Esophagus (tissue), 2 donors: Measurements from ENCODE around the gene RASA3. TPM values are rescaled to one million over a fixed set of nuclear protein-coding genes. Genes with fewer than 3 reads are reported as not detected.
"Not testable (repeated sequence)": the region's sequence is repeated elsewhere in the genome, so short reads cannot be mapped to it uniquely, and the experiment has no call there.

Source experiments
- H3K27ac ChIP-seq, 2 donors: one replicate each; pipeline ENCODE4 v1.5.1; 2013; ENCODE audit warnings: low read depth in 2 of 2, mild to moderate bottlenecking in 2 of 2, inconsistent platforms in 1 of 2, low read length in 1 of 2, moderate library complexity in 1 of 2
- H3K27me3 ChIP-seq, 2 donors: one replicate each; pipeline ENCODE4 v1.6.1; 2013; ENCODE audit warnings: low read length in 2 of 2, control low read depth in 1 of 2, mild to moderate bottlenecking in 1 of 2; ENCODE audit not compliant: insufficient read depth in 2 of 2, control insufficient read depth in 1 of 2
- H3K36me3 ChIP-seq, 2 donors: one replicate each; pipeline ENCODE4 v1.6.1; 2013; ENCODE audit warnings: low read length in 1 of 2; ENCODE audit not compliant: control insufficient read depth in 2 of 2, insufficient read depth in 2 of 2
- H3K4me1 ChIP-seq, 2 donors: one replicate each; pipeline ENCODE4 v1.6.1; 2013; ENCODE audit warnings: low read length in 1 of 2; ENCODE audit not compliant: control insufficient read depth in 2 of 2, insufficient read depth in 2 of 2
- H3K4me3 ChIP-seq, 2 donors: one replicate each; pipeline ENCODE4 v1.5.1; 2013; ENCODE audit warnings: low read length in 2 of 2, mild to moderate bottlenecking in 2 of 2, low read depth in 1 of 2, moderate library complexity in 1 of 2
- H3K9me3 ChIP-seq, 2 donors: one replicate each; pipeline ENCODE4 v1.6.1; 2013; ENCODE audit warnings: mild to moderate bottlenecking in 2 of 2, low read depth in 1 of 2, low read length in 1 of 2, moderate library complexity in 1 of 2; ENCODE audit not compliant: control insufficient read depth in 2 of 2, insufficient read depth in 1 of 2
- WGBS, 2 donors: extraction: QIAGEN DNeasy Blood & Tissue Kit; methylation state at CpG; one replicate each; pipeline ENCODE4 v1.1.7; 2013; 5-methylcytosine and 5-hydroxymethylcytosine counted together
- polyA plus RNA-seq, 2 donors: library from polyadenylated mRNA; stranded (reverse); fragments of 200-250 nt; gene quantifications; one replicate each; pipeline ENCODE4 v1.2.3, GENCODE V29; 2013
- donor health status: healthy with polysubstance abuse.
- donor health status: Bipolar disorder and iron deficiency.

The RASA3 gene
- polyA plus RNA-seq, 2 donors, result 1.5 to 1.8 TPM

DNA sequence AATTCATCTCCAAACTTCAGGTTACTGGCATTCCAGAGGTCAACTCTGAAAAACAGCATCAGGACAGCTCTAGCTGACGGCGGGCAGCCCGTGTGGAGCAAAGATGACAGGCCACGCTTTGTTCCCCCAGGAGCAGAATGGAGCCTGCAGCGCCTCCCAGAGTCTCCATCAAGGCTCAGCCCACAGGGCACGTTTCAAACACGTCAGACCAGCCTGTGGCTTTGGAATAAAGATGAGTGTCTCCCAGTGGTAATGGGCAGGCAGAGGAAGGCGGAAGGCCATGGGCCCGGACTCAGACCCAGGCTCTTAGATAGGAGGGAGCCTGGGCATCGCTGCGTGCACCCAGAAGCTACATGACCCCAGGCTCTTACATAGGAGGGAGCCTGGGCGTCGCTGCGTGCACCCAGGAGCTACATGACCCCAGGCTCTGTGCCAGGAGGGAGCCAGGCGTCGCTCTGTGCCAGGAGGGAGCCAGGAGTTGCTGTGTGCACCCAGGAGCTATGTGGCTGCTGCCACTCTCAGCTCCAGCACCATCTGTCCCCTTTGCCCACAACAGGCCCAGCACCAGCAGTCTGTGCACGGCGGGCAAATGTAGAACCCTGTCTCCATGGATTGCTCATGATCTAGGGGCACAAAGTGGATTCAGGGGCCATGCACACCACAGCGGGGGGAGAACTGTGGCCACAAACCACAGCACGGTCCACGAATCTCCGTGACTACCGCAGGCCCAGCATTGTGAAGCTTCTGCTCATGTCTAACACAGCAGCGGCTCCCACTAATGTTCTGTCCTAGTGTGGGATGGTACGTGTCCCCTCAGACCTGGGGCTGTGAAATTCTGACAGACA, 110.7 kb downstream of the RASA3 start:
- 84 to 86% methylated on average over 25 of the region's 25 CpGs for WGBS, 2 donors
- Histone ChIP-seq H3K4me3 (no peak overlapping the region), H3K4me1 (peaks cover 0 to 2% of the 10 kb centered on the region in 2 donors), H3K36me3 (peaks cover 2 to 8% of the 10 kb centered on the region in 2 donors), H3K27ac (no peak overlapping the region), H3K27me3 (no peaks in the 10 kb centered on the region), H3K9me3 (peaks cover 0 to 4% of the 10 kb centered on the region in 2 donors)

DNA sequence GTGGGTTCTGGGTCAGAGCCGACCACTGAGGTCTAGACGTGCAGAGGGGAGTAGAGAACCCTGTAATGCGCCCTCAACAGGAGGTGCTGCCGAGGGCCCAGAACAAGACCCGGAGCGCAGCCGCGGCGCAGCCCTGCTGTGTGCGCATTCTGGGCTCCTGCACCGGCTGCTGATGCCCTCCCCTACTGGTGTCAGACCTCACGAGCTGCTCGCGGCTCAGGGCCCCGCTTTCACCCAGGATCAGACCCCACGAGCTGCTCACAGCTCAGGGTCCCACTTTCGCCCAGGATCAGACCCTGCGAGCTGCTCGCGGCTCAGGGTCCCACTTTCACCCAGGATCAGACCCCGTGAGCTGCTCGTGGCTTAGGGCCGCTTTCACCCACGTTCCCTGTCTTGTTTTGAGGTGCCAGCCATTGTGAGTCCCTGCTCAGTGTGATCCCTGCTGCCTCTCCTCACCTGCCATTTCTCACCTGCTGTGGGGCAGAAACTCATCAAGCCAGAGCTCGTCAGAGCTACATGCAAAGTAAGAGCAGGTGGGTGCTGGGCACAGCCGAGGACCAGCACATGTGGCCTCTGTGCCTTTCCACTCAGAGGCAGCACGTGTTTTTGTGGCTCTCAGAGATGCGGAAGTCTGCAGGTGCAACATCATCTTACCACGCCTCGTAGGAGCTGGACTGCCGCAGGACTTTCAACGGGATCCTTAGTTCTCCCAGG, 111.5 kb downstream of the RASA3 start:
- 91 to 92% methylated on average over 32 of the region's 32 CpGs for WGBS, 2 donors
- peaks cover 0 to 4% of the 10 kb centered on the region in 2 donors for H3K9me3 ChIP-seq
- H3K4me3 ChIP-seq, result no peak overlapping the region
- H3K4me1 ChIP-seq, result peaks cover under 1 to 3% of the 10 kb centered on the region in 2 donors
- peaks cover 2 to 10% of the 10 kb centered on the region in 2 donors for H3K36me3 ChIP-seq
- H3K27ac ChIP-seq, result no peak overlapping the region
- no peaks in the 10 kb centered on the region for H3K27me3 ChIP-seq

DNA sequence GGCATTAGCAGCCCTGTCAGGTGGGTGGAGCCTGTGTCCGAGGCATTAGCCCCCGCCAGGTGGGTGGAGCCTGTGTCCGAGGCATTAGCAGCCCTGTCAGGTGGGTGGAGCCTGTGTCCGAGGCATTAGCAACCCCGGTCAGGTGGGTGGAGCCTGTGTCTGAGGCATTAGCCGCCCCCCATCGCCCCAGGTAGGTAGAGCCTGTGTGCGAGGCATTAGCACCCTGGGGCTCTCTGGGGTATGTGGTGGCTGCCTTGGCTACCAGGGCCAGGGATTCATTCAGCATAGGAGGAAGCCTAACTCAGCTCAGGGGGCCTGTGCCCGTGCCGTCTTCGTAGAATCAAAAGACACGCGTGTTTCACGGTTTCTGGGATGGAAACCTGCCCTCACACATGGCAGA, 112.3 kb downstream of the RASA3 start:
- not testable (repeated sequence) for H3K4me3 ChIP-seq, H3K9me3 ChIP-seq, H3K27ac ChIP-seq, H3K27me3 ChIP-seq, H3K4me1 ChIP-seq, H3K36me3 ChIP-seq
- WGBS, 2 donors, result 87 to 97% methylated on average over 11 to 14 of the region's 14 CpGs

DNA sequence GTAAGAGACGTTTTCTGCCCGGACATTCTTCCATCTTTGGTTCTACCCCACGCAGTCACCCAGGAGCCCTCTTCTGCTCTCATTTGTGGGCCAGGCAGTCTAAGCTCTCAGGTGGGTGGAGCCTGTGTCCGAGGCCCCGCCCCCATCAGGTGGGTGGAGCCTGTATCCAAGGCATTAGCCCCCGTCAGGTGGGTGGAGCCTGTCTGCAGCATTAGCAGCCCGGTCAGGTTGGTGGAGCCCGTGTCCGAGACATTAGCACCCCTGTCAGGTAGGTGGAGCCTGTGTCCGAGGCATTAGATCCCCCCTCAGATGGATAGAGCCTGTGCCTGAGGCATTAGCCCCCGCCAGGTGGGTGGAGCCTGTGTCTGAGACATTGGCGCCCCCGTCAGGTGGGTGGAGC, 113.1 kb downstream of the RASA3 start:
- 84 to 86% methylated on average over 13 of the region's 13 CpGs for WGBS, 2 donors
- Histone ChIP-seq H3K4me3 (no peak overlapping the region), H3K9me3 (peaks cover 0 to 4% of the 10 kb centered on the region in 2 donors), H3K27me3 (no peaks in the 10 kb centered on the region), H3K4me1 (peaks cover 4 to 12% of the 10 kb centered on the region in 2 donors), H3K27ac (no peak overlapping the region), H3K36me3 (peaks cover 2 to 8% of the 10 kb centered on the region in 2 donors)

GRCh38 chr13:114018461-114019055, 113.9 kb downstream of the RASA3 start:
- Histone ChIP-seq H3K9me3 (peaks cover 0 to 4% of the 10 kb centered on the region in 2 donors), H3K27ac (no peak overlapping the region), H3K4me1 (peaks cover 4 to 12% of the 10 kb centered on the region in 2 donors), H3K36me3 (peaks cover 2 to 8% of the 10 kb centered on the region in 2 donors), H3K4me3 (no peak overlapping the region), H3K27me3 (no peaks in the 10 kb centered on the region)
- 89 to 90% methylated on average over 20 of the region's 20 CpGs for WGBS, 2 donors

DNA sequence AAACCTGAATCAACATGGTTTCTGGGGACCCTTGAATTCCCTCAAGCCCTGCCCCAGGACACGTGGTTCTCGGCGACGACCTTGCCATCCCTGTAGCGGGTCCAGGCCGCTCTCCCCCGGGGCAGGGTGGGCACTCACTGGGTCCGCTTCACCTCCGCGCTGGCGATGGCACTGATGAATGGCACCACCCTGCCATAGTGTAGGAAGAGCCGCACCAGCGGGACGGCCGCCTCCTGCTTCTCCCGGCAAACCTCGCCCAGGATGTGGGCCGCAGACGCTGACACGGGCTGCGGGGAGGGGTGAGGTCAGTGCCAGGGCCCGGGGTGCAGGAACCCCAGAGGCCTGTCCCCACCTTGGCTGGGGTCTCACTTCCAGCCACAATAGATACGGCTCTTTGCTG, 114.5 kb downstream of the RASA3 start:
- Histone ChIP-seq H3K36me3 (peaks cover 2 to 9% of the 10 kb centered on the region in 2 donors), H3K4me1 (peaks cover 4 to 12% of the 10 kb centered on the region in 2 donors), H3K9me3 (peaks cover 0 to 4% of the 10 kb centered on the region in 2 donors), H3K27me3 (no peaks in the 10 kb centered on the region), H3K4me3 (no peak overlapping the region), H3K27ac (no peak overlapping the region)
- WGBS, 2 donors, result 89 to 92% methylated on average over 23 of the region's 23 CpGs

DNA sequence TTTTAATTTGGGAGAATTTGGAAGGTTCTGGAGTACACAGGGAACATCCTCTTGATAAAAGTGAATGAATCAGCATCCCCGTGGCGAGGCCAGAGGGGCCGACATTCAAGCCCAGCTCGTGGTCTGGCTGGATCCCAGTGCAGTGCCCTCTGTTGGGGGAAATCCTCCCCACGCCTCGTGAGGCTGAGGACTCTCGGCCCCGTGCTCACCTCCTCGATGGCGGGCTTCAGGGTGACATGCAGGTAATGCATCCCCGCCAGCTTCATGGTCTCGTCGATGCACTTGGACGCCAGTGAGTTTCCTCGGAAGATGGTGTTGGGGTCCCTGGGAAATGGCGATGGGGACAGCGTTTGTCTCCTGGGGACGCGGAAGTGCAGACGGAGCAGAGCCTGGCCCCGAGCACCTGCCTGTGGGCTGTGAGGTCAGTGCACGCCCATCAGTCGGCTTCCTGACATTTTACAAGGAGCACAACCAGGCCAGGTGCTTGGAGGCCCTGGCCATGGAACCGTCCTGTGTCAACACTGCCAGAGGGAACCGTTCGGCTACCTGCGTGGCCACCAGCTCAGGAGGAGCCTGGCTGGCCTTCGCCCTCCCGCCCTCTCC, 115.3 kb downstream of the RASA3 start:
- WGBS, 2 donors, result 88 to 89% methylated on average over 29 of the region's 29 CpGs
- Histone ChIP-seq H3K27ac (no peak overlapping the region), H3K27me3 (no peaks in the 10 kb centered on the region), H3K36me3 (peaks cover 2 to 14% of the 10 kb centered on the region in 2 donors), H3K4me3 (no peak overlapping the region), H3K4me1 (peaks cover 4 to 12% of the 10 kb centered on the region in 2 donors), H3K9me3 (peaks cover 0 to 4% of the 10 kb centered on the region in 2 donors)

GRCh38 chr13:114016321-114017027, 115.9 kb downstream of the RASA3 start:
- WGBS, 2 donors, result 93% methylated on average over 30 of the region's 30 CpGs
- no peak overlapping the region for H3K4me3 ChIP-seq
- peaks cover 4 to 12% of the 10 kb centered on the region in 2 donors for H3K4me1 ChIP-seq
- peaks cover 0 to 4% of the 10 kb centered on the region in 2 donors for H3K9me3 ChIP-seq
- H3K27me3 ChIP-seq, result no peaks in the 10 kb centered on the region
- H3K27ac ChIP-seq, result no peak overlapping the region
- H3K36me3 ChIP-seq, result peaks cover 2 to 15% of the 10 kb centered on the region in 2 donors

DNA sequence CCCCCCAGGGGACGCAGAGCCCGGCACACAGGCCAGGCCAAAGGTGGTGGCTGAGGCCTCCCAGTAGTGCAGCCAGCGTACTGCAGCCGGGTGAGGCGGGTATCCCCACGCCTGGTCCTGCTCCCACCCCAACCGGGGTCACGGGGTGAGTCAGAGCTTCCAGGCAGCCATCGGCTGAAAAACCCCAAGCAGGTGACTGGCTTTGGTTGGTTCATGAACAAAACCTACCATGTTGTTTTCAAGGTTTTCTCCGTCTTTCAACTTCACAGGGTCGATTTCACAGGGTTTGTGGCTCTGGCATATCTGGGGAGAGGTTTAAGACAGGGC, 116.5 kb downstream of the RASA3 start:
- peaks cover 2 to 15% of the 10 kb centered on the region in 2 donors for H3K36me3 ChIP-seq
- H3K4me3 ChIP-seq, result no peak overlapping the region
- H3K9me3 ChIP-seq, result peaks cover 0 to 4% of the 10 kb centered on the region in 2 donors
- H3K27me3 ChIP-seq, result no peaks in the 10 kb centered on the region
- peaks cover 4 to 12% of the 10 kb centered on the region in 2 donors for H3K4me1 ChIP-seq
- WGBS, 2 donors, result 69 to 72% methylated on average over 10 to 11 of the region's 11 CpGs
- no peak overlapping the region for H3K27ac ChIP-seq
